GM20000 (cell line): ENCODE measurements around the gene FLNB.

Source experiments
- DNase-seq: peaks from one replicate; pipeline ENCODE4 v3.0.0; 2012; ENCODE audit warnings: low spot score
- TF ChIP-seq, protein P1 (sequence below): IDR thresholded peaks from 2 replicates; pipeline ENCODE4 v1.5.1; 2012; ENCODE audit warnings: mild to moderate bottlenecking, control low read depth; ENCODE audit errors: extremely low read depth, missing control alignments

The FLNB gene

DNA sequence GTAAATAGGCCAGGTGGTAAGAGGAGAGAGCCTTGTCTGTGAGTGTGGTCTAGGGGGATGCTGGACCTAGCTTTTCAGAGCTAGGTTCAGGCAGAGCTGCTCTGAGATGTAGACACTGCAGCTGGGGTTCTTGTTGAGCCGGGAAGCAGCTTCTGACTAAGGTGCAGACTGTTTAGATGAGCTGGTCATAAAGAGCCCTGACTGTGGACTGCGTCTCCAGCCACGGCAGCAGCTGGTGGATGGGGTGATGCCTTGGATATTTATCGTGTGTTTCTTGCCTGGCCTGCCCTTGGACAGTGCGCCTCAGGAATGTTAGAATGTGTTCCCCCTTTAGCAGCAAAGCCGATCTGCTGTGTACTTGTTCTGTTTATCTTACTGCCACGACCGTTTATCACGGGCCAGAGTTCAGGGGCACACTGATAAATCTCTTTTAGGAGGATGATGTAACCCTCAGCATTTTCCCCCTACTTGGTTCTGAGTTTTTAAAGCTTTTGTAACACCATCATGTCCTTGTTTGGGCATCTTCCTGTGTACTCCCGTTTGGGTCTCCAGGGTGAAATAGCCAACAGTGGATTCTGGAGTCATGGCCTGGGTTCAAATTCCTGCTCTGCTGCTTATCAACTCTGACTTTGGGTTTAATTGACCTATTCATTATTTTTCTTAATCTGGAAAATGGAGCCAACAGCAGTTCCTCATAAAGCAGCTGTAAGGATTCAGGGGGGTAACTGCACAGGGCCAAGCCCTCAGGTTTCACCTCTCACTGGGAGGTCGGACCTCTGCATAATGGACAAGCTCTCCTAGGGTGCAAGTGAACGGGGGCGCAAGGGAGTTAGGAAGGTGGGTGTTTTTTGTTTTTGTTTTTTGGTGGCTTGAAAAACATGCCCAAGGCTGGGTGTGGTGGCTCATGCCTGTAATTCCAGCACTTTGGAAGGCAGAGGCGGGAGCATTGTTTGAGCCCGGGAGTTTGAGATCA lies 51.4 kb downstream of the FLNB start:
- DNase-seq = no peak
- TF ChIP-seq, protein P1, sequence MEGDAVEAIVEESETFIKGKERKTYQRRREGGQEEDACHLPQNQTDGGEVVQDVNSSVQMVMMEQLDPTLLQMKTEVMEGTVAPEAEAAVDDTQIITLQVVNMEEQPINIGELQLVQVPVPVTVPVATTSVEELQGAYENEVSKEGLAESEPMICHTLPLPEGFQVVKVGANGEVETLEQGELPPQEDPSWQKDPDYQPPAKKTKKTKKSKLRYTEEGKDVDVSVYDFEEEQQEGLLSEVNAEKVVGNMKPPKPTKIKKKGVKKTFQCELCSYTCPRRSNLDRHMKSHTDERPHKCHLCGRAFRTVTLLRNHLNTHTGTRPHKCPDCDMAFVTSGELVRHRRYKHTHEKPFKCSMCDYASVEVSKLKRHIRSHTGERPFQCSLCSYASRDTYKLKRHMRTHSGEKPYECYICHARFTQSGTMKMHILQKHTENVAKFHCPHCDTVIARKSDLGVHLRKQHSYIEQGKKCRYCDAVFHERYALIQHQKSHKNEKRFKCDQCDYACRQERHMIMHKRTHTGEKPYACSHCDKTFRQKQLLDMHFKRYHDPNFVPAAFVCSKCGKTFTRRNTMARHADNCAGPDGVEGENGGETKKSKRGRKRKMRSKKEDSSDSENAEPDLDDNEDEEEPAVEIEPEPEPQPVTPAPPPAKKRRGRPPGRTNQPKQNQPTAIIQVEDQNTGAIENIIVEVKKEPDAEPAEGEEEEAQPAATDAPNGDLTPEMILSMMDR = no peak

DNA sequence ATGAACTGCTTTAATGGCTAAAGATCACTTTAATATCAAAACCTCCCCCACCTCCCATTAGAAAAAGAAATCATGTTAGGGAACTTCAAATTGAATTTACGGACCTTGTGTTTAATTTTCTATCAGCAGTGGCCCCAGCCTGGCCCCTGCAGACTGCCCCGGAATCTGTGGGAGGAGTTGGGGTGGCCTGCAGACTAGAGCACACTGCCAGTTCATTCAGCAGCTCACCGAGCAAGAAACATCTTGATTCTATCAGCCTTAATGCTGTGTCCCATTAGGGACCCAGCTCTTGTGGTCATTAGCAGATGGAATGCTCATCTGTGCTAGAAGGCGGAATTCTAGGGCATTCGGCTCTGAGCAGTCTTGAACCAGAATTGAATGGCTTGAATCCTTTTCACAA lies 54.2 kb downstream of the FLNB start:
- no peak for DNase-seq
- TF ChIP-seq, protein P1 = no peak

DNA sequence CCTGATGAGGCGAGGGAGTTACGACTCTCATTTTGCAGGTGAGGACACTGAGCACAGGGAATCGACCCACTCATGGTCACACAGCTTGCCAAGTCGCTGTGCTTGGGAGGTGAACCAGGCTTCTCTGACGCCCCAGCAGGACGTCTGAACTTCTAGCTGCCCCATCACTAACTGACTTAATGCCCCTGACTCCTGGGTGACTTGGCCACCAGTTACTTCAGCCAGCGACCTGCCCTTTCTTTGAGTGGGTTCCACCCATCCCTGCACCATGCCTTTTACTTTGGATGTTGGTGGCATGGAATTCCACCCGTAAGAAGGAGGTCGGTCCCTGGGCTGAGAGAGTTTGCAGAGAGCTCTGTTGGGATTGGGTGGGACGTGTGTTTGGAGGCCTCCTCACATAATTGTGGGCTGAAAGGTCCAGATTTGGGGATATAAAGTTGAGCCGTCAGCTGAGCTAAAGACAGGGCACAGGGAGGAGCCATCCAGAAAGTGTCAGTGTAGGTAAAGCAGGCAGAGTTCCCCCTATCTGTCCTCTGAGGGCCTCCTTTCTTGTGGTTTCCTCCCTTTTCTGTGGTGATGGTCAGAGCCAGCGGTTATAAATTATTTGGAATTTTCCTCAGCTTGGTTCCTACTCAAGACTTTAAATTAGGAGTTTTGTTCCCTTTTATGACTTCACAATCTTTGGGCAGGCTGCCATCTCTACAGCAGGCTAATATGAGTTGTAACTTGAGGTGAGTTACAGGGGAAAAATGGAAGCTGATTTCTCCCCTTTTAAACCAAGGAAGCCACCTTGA lies 55.0 kb downstream of the FLNB start:
- no peak for DNase-seq
- TF ChIP-seq, protein P1 = no peak

DNA sequence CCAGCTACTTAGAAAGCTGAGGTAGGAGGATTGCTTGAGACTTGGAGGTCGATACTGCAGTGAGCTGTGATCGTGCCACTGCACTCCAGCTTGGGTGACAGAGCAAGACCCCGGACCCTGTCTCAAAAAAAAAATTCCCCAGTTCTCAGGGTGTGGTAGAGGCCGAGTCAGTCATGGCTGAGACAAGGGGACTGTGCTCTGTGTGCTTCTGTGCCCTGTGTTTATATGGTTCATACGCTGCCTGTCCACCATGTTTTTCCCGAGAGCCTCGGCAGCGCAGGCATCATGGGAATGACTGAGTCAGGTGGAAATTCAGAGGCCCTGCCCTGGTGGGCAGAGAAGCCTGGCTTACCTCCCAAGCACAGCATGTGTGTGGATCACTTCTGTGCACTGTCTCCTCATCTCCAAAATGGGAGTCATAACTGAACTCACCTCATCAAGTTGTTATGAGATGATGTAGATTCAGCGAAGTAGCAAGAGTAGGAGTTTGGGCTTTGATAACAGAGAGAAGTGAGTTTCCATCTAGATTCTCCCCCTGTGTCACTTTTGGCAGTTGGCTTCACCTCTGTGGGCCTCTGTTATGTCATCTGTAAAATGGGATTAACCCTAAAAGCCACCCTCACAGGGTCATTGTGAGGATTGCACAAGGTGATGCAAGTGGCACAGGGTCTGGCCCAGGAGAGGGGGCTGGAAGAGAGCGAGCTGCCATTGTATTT lies 56.9 kb downstream of the FLNB start:
- TF ChIP-seq, protein P1 = no peak
- DNase-seq = no peak

DNA sequence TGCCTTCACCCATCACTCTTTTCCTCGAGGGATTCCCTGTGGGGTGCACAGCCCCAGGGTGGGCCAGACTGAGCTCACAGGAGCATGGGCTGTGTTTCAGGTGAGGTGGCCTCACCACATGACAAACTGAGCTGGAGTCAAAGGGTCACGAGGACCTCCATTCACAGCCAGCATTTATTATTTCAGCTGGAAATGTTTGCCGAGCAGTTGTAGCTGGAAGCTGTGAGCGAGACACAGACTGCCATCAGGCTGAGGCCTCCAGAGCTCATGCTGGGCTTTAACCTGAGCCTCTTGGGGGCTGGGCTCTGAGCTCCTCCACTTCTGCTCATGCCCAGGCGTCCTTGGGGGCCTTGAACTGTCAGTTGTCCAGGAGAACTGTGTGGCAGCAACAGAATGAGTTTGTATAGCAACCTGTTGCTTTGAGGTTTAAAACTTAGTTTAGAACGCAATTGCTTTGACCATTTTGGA lies 57.5 kb downstream of the FLNB start:
- TF ChIP-seq, protein P1 = no peak
- no peak for DNase-seq

DNA sequence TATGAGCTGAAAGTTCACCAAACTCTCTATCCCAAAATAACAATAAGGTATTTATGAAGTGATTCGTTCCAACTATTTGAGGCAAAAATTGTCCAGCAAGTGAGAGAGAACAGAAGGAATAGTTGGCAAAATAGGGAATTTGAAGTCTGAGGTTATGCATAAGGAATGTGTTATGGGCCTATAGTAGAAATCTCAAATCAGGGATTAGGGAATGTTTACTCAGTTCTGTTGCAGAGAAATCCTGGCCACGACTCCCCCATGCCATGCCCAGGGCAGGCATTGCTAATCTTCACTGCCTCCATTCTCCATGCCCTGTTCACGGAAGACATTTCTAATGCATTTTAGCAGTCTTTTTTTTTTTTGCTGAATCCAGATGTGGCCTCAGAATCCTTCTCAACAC lies 58.6 kb downstream of the FLNB start:
- DNase-seq = no peak

More for the DNA sequence above, 58.6 kb downstream of the FLNB start:
- TF ChIP-seq, protein P1 = no peak
